Calu3 (cell line): ENCODE measurements around the gene HAUS6. TPM values are rescaled to one million over a fixed set of nuclear protein-coding genes. Genes with fewer than 3 reads are reported as not detected.
"Not testable (repeated sequence)": the region's sequence is repeated elsewhere in the genome, so short reads cannot be mapped to it uniquely, and the experiment has no call there.

Experiments used
- BruUV-seq: library from RNA; stranded (reverse); fragments of 400-500 nt; replicated peaks from 2 replicates; lab custom pipeline; 2021; lab: Mats Ljungman, UMichigan
- CTCF ChIA-PET: fragments of 300-600 bp; sonication (Branson Sonifier 250); formaldehyde crosslinking; loops from one replicate; lab custom pipeline; 2022; ENCODE audit warnings: antibody characterized with exemption; lab: Charles Lee
- DNase-seq: peaks from one replicate; pipeline ENCODE4 v3.0.0; 2022
- H3K27ac Mint-ChIP-seq: one replicate; pipeline ENCODE4 v1.8.0; 2022; ENCODE audit warnings: mixed read lengths; ENCODE audit not compliant: unreplicated experiment
- H3K27me3 Mint-ChIP-seq: one replicate; pipeline ENCODE4 v1.8.0; 2022; ENCODE audit warnings: mixed read lengths; ENCODE audit not compliant: unreplicated experiment
- H3K36me3 Mint-ChIP-seq: one replicate; pipeline ENCODE4 v1.8.0; 2022; ENCODE audit warnings: mild to moderate bottlenecking, moderate library complexity, mixed read lengths; ENCODE audit not compliant: insufficient read depth, unreplicated experiment
- H3K4me1 Mint-ChIP-seq: one replicate; pipeline ENCODE4 v1.8.0; 2022; ENCODE audit warnings: mild to moderate bottlenecking, low read depth, mixed read lengths; ENCODE audit not compliant: unreplicated experiment
- H3K4me3 Mint-ChIP-seq: one replicate; pipeline ENCODE4 v1.8.0; 2022; ENCODE audit warnings: mild to moderate bottlenecking, low read depth, moderate library complexity, mixed read lengths; ENCODE audit not compliant: unreplicated experiment
- H3K9me3 Mint-ChIP-seq: one replicate; pipeline ENCODE4 v1.8.0; 2022; ENCODE audit warnings: low read depth, mixed read lengths; ENCODE audit not compliant: unreplicated experiment
- intact Hi-C: fragments of 100-400 bp; cut with micrococcal nuclease; formaldehyde crosslinking; loops from one replicate; pipeline ENCODE4 v1.10.0; 2022; ENCODE audit not compliant: unreplicated experiment
- total RNA-seq: library from RNA; stranded (reverse); gene quantifications from 2 replicates; pipeline ENCODE4 v1.2.3, GENCODE V29; 2022
- TF ChIP-seq, protein P1 (sequence below): fragments of 200-600 bp; IDR thresholded peaks from one replicate; pipeline ENCODE4 v1.8.0; 2022; ENCODE audit warnings: antibody characterized with exemption; ENCODE audit not compliant: unreplicated experiment

HAUS6 gene
- total RNA-seq, 1 experiment from 2014 or later = 15.7 TPM

DNA sequence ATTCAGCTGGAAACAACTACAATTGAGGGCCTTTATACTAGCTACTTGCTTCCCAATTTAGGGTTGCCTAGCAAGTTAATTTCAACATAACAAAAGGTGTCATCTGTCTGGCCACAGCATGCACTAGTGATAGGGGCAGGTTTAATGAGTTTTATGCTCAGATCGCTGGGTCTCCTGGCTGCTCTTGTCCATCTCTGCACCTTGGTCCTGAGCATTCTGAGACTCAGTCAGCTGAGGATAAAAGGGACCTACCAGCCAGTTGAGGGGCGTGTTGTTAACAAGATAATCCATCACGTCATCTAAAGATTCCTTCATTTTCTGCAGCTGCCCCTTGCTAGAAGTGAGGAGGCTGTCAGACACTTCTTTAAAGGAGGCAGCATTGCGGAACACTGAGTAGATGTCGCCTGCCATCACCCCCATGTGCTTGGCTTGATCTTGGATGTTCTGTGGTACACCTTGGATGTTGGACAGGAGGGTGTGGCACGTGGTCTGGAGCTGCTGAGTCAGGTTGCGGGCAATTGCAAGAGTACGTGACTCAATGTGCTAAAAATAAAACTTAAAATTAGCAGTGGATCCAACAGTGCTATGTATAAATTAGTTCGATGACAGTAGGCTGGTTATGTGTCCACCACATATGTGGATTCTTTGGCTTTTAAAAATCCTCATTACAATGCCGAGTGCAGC lies 13.5 kb upstream of the HAUS6 start:
- intact Hi-C loops = no loop called here
- Mint-ChIP-seq H3K36me3 (no peaks in the 10 kb centered on the region), H3K27me3 (no peaks in the 10 kb centered on the region), H3K4me3 (no peak overlapping the region), H3K4me1 (peaks cover 5% of the 10 kb centered on the region), H3K9me3 (no peaks in the 10 kb centered on the region), H3K27ac (no peak overlapping the region)
- no peak for DNase-seq
- CTCF ChIA-PET = no interaction called here
- BruUV-seq = no TSS peak
- TF ChIP-seq, protein P1, sequence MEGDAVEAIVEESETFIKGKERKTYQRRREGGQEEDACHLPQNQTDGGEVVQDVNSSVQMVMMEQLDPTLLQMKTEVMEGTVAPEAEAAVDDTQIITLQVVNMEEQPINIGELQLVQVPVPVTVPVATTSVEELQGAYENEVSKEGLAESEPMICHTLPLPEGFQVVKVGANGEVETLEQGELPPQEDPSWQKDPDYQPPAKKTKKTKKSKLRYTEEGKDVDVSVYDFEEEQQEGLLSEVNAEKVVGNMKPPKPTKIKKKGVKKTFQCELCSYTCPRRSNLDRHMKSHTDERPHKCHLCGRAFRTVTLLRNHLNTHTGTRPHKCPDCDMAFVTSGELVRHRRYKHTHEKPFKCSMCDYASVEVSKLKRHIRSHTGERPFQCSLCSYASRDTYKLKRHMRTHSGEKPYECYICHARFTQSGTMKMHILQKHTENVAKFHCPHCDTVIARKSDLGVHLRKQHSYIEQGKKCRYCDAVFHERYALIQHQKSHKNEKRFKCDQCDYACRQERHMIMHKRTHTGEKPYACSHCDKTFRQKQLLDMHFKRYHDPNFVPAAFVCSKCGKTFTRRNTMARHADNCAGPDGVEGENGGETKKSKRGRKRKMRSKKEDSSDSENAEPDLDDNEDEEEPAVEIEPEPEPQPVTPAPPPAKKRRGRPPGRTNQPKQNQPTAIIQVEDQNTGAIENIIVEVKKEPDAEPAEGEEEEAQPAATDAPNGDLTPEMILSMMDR = no peak

DNA sequence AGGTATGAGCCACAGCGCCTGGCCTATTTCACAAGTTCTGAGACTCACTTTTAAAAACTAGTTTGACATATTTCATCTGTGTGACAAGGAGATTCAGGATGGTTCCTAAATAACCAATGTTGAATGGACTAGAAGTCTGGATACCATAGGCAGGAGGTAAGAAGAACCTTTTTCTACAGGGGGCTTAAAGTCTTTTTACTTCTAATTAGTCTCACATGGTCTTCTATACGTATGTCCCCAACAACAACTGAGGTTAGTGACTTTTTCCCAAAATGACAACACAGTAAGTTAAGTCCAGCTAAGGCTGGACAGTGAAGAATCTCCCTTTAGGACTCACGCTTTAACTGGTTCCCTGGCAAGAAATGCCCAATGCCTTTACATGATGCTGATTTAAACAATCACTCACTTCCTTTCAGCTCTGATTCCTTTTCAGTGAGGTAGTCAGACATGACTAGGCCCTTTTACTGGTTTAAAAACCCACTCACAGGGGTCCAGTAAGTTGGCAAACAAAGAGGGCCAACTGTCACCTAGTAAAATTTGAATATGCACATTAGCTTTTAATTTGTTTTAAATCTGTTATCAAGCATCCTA lies 12.1 kb upstream of the HAUS6 start:
- CTCF ChIA-PET = no interaction called here
- no peak overlapping the region for H3K27ac Mint-ChIP-seq
- no peak for DNase-seq
- intact Hi-C loops = no loop called here
- H3K4me1 Mint-ChIP-seq = peaks cover 5% of the 10 kb centered on the region
- H3K4me3 Mint-ChIP-seq = no peak overlapping the region
- TF ChIP-seq, protein P1 = no peak
- no peaks in the 10 kb centered on the region for H3K36me3 Mint-ChIP-seq
- no TSS peak for BruUV-seq
- no peaks in the 10 kb centered on the region for H3K9me3 Mint-ChIP-seq
- H3K27me3 Mint-ChIP-seq = no peaks in the 10 kb centered on the region

DNA sequence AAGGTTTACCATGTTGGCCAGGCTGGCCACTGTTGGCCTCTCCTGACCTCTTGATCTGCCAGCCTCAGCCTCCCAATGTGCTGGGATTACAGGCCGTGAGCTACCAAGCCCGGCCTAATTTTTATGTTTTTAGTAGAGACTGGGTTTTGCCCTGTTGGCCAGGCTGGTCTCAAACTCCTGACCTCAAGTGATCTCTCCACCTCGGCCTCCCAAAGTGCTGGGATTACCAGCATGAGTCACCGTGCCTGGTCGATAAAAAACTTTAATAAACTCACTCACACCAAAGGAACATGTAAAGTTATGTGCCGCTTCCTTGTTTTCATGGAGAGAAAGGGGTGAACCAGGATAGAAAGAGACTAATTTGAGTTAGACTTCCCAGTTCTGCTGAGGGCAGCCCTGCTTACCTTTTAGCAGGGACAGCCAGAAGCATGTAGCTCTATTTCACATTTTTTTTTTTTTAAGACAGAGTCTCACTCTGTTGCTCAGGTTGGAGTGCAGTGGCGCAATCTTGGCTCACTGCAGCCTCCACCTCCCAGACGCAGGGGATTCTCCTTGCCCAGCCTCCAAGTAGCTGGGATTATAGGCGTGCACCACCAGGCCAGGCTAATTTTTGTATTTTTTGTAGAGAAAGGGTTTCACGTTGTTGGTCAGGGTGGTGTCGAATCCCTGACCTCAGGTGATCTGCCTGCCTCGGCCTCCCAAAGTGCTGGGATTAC lies 11.4 kb upstream of the HAUS6 start:
- CTCF ChIA-PET = interaction anchor here (0.7 kb wide), 1 partner anchor 650 kb away, joined by 3 read pairs; no protein-coding TSS in a partner anchor
- Mint-ChIP-seq H3K36me3 (no peaks in the 10 kb centered on the region), H3K9me3 (no peaks in the 10 kb centered on the region), H3K27me3 (no peaks in the 10 kb centered on the region), H3K27ac (no peak overlapping the region), H3K4me1 (peaks cover 5% of the 10 kb centered on the region), H3K4me3 (no peak overlapping the region)
- DNase-seq = peak; percentile 36
- TF ChIP-seq, protein P1 = no peak
- no TSS peak for BruUV-seq
- intact Hi-C loops = no loop called here

DNA sequence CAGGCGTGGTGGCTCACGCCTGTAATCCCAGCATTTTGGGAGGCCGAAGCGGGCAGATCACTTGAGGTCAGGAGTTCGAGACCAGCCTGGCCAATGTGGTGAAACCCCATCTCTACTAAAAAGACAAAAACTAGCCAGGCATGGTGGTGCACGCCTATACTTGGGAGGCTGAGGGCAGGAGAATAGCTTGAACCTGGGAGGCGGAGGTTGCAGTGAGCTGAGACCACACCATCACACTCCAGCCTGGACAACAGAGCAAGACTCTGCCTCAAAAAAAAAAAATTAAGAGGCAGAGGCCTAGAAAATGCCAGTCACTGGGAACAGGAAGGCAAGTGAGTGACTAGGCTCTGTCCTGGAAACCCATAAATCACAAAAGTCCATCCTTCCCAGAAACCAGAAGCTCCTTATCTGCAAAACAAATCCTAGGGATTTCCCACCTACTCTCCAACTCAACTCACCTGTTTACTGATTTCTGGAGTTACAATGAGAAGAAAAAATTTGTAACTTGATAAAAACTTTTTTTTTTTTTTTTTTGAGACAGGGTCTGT lies 10.4 kb upstream of the HAUS6 start:
- H3K27ac Mint-ChIP-seq, H3K4me3 Mint-ChIP-seq, H3K36me3 Mint-ChIP-seq, BruUV-seq, intact Hi-C loops, H3K9me3 Mint-ChIP-seq, H3K4me1 Mint-ChIP-seq, H3K27me3 Mint-ChIP-seq, DNase-seq: not testable (repeated sequence)
- CTCF ChIA-PET = interaction anchor here (0.7 kb wide), 2 partner anchors 64 to 416 kb away, joined by 3 to 10 read pairs; partner anchors contain the start of gene RRAGA
